HG02642 (cell line): Measurements from ENCODE around the gene POP7.

Source experiments
- ATAC-seq: cut with Tn5 transposase; IDR thresholded peaks from one replicate; pipeline ENCODE4 v1.9.1; 2021; ENCODE audit warnings: mild to moderate bottlenecking; ENCODE audit not compliant: unreplicated experiment, poor library complexity

POP7 gene

GRCh38 chr7:100678291-100678984 is 27.5 kb upstream of the POP7 start:
- ATAC-seq = no peak

GRCh38 chr7:100679129-100679926 is 26.6 kb upstream of the POP7 start:
- ATAC-seq = no peak

GRCh38 chr7:100679927-100680575 is 25.9 kb upstream of the POP7 start:
- ATAC-seq = no peak

GRCh38 chr7:100680576-100681271 is 25.2 kb upstream of the POP7 start:
- ATAC-seq = no peak

GRCh38 chr7:100681491-100682227 is 24.3 kb upstream of the POP7 start:
- ATAC-seq = no peak

GRCh38 chr7:100682228-100682741 is 23.6 kb upstream of the POP7 start:
- no peak for ATAC-seq

GRCh38 chr7:100682991-100683658 is 22.8 kb upstream of the POP7 start:
- ATAC-seq = no peak

- no peak for ATAC-seq
Observed at GRCh38 chr7:100683659-100684533, 22.0 kb upstream of the POP7 start.

GRCh38 chr7:100684534-100685042 is 21.3 kb upstream of the POP7 start:
- no peak for ATAC-seq

GRCh38 chr7:100685049-100685605 is 20.8 kb upstream of the POP7 start:
- no peak for ATAC-seq

- ATAC-seq = no peak
Observed at GRCh38 chr7:100685631-100686145, 20.2 kb upstream of the POP7 start.

- ATAC-seq = no peak
Observed at GRCh38 chr7:100686201-100686821, 19.6 kb upstream of the POP7 start.

- ATAC-seq = no peak
Observed at GRCh38 chr7:100686822-100687211, 19.1 kb upstream of the POP7 start.

GRCh38 chr7:100687261-100687660 is 18.7 kb upstream of the POP7 start:
- no peak for ATAC-seq

- no peak for ATAC-seq
Observed at GRCh38 chr7:100687751-100688300, 18.1 kb upstream of the POP7 start.

GRCh38 chr7:100688326-100688860 is 17.5 kb upstream of the POP7 start:
- no peak for ATAC-seq
